ENCODE data around the gene RUFY3.
"Not testable (repeated sequence)": the region's sequence is repeated elsewhere in the genome, so short reads cannot be mapped to it uniquely, and the experiment has no call there.

RUFY3 gene

DNA sequence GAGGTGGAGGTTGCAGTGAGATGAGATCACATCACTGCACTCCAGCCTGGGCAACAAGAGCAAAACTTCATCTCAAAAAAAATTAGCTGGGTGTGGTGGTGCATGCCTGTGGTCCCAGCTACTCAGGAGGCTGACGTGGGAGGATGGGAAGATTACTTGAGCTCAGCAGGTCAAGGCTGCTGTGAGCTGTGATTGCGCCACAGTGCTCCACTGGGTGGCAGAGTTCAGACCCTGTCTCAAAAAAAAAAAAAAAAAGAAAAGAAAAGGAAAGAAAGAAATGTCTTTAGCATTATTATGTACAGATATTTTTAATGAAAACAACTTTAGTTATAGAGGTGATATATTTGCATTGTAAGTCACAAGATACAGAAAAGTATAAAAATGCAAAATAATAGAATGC lies 14.2 kb downstream of the RUFY3 start:
- H3K9me3 ChIP-seq (ENCODE audit: control insufficient read depth, insufficient read depth, low read length); H3K36me3 ChIP-seq (ENCODE audit: insufficient read depth, low read length); H3K9ac ChIP-seq (ENCODE audit: low read depth, low read length): not testable (repeated sequence)
- H3K4me1 ChIP-seq (ENCODE audit: insufficient read depth, low read length), result peaks cover 15% of the 10 kb centered on the region

DNA sequence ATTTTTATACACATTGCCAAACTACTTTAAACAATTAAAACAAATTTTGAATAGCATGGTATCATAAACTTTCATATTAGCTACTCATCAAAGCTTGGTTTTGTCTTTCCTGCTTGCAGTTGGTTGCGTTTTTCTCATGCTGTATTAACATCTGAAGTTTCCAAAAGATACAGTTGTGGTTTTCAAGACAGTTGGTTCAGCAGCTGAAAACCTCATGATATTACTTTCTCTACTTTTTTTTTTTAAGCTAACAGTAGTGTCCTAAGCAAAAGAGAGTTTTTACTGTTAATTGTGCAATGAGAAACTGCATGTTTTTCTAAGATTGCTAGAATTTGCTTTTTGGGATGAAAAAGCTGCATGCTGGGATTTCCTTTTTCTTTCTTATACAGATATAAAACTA lies 15.2 kb downstream of the RUFY3 start:
- no peak overlapping the region for H3K9ac ChIP-seq (ENCODE audit: low read depth, low read length)
- no peaks in the 10 kb centered on the region for H3K9me3 ChIP-seq (ENCODE audit: control insufficient read depth, insufficient read depth, low read length)
- H3K36me3 ChIP-seq (ENCODE audit: insufficient read depth, low read length), result no peaks in the 10 kb centered on the region
- peaks cover 23% of the 10 kb centered on the region for H3K4me1 ChIP-seq (ENCODE audit: insufficient read depth, low read length)

DNA sequence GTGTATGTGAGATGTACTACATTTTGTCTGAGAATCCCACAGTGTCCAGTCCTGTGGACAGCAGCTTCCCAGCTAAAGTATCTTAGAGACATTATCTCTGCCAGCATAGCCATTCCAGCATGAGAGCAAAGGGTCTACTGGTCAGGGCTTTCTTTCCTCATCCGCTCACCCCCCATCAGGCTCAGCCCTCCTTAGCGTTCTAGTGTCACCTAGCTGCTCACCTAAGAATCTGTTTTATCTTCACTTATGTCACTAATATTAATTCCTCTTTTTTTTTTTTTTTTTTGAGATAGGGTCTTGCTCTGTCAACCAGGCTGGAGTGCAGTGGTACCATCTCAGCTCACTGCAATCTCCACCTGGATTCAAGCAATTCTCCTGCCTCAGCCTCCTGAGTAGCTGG lies 15.6 kb downstream of the RUFY3 start:
- Histone ChIP-seq H3K4me1 (ENCODE audit: insufficient read depth, low read length) (peaks cover 23% of the 10 kb centered on the region), H3K36me3 (ENCODE audit: insufficient read depth, low read length) (no peaks in the 10 kb centered on the region), H3K9ac (ENCODE audit: low read depth, low read length) (no peak overlapping the region), H3K9me3 (ENCODE audit: control insufficient read depth, insufficient read depth, low read length) (no peaks in the 10 kb centered on the region)

DNA sequence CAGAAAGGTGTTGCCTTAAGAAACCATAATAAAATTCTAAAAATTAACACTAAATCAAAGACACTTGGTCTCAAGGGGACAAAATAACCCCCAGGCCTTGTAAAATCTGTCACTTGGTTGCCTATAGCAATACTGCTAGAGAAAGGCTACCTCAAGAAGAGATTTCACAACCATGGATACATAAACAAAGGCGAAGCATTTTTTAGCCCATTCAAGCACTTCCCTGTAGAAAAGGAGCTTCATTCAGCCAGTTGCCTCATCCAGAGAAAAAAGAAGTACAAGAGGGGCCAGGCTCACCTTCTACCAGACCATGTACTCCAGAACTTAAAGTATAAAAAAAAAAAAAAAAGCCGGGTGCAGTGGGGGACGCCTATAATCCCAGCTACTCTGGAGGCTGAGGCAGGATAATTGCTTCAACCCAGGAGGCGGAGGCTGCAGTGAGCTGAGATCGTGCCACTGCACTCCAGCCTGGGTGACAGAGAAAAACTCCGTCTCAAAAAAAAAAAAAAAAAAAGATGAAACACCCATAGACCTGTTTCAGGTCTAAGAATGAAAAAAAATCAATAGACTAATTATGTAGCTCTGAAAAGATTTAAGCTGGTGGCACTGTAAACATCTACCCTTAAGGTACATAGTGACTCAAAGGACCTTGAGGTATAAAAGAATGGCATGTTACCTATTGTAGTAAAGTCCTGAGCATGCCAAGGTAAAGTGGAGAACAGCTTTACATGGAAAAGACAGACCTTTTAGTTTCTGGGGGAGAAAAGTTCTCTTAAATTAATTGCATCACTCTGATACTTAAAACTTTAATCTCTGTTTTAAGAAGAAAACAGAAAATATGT lies 18.0 kb downstream of the RUFY3 start:
- Histone ChIP-seq H3K9me3 (ENCODE audit: control insufficient read depth, insufficient read depth, low read length) (no peaks in the 10 kb centered on the region), H3K9ac (ENCODE audit: low read depth, low read length) (no peak overlapping the region; the same call in 1 of the 2 replicates), H3K36me3 (ENCODE audit: insufficient read depth, low read length) (no peaks in the 10 kb centered on the region), H3K4me1 (ENCODE audit: insufficient read depth, low read length) (peaks cover 16% of the 10 kb centered on the region)

DNA sequence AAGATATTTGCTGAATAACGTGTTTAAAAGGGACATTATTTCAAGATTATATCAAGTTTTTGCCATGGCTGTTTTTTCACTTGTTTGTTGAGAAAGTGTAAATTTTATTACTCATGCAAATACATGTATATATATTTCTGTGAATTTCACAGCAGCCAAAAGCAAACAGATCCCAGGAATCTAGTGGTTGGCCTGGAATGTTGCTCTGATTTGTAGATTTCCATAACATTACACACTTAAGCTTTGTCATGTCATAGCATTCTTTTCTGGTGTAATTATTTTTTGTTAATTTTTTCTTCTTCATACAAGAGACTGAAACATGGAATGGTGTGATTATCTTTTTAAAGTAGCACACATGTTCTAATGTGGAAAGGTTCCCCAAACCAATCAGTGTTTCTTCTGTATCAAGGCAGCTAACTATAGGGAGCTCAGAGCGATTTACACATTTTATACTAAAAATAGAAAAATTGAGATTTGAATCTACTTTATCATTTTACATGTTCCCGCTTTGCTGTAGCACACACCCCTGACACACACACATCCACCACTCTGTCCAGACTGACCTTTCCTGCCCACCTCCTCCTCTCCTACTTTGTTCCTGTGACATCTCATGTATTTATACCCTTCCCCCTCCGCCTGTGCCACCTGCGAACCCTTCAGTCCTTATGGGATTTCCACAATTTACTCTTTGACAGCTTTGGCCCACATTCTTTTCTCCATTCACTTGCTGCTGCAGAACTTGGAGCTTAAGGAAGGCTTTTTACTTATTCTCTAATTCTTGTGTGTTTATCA lies 20.3 kb downstream of the RUFY3 start:
- H3K9me3 ChIP-seq (ENCODE audit: control insufficient read depth, insufficient read depth, low read length), result no peaks in the 10 kb centered on the region
- peaks cover 14% of the 10 kb centered on the region for H3K4me1 ChIP-seq (ENCODE audit: insufficient read depth, low read length)
- H3K36me3 ChIP-seq (ENCODE audit: insufficient read depth, low read length), result no peaks in the 10 kb centered on the region
- H3K9ac ChIP-seq (ENCODE audit: low read depth, low read length), result no peak overlapping the region

DNA sequence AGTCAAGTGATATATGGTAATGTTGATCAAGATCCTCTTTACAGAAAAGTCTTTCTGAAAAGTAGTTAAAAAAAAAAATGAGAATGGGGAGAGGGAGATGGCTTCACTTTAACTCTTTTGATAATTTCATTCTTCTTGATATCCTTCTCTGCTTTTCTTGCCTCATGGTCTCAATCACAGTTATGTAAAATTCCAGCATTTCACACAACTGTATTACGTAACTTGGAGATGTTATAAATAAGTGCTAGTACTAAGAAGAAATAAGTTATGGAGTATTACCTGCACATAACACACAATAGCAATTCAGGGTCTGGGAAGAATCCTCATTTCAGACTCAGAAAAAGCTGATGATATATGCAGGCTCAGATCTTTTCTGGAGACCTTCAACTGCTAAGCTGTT lies 22.0 kb downstream of the RUFY3 start:
- H3K9ac ChIP-seq (ENCODE audit: low read depth, low read length), result no peak overlapping the region
- no peaks in the 10 kb centered on the region for H3K9me3 ChIP-seq (ENCODE audit: control insufficient read depth, insufficient read depth, low read length)
- H3K36me3 ChIP-seq (ENCODE audit: insufficient read depth, low read length), result no peaks in the 10 kb centered on the region
- H3K4me1 ChIP-seq (ENCODE audit: insufficient read depth, low read length), result peaks cover 14% of the 10 kb centered on the region

DNA sequence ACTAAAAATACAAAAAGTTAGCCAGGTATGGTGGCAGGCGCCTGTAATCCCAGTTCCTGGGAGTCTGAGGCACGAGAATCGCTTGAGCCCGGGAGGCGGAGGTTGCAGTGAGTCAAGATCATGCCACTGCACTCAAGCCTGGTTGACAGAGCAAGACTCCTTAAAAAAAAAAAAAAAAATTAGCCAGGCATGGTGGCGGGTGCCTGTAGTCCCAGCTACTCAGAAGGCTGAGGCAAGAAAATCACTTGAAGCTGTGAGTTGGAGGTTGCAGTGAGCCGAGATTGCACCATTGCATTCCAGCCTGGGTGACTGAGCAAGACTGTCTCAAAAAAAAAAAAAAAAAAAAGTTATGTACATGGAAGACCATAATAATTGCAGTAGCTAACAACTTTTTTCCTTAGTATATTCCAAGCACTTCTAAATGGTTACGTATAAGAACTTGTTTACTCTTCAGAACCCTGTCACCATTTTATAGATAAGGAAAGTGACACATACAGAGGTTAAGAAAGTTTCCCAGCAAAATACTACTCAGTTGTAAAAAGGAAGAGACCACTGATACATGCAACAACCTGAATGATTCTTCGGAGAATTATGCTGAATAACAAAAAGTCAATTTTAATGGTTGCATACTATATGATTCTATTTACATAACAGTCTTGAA lies 24.5 kb downstream of the RUFY3 start:
- Histone ChIP-seq H3K9me3 (ENCODE audit: control insufficient read depth, insufficient read depth, low read length) (no peaks in the 10 kb centered on the region), H3K4me1 (ENCODE audit: insufficient read depth, low read length) (peaks cover 8% of the 10 kb centered on the region; the same call in 1 of the 2 replicates), H3K36me3 (ENCODE audit: insufficient read depth, low read length) (no peaks in the 10 kb centered on the region), H3K9ac (ENCODE audit: low read depth, low read length) (no peak overlapping the region)

DNA sequence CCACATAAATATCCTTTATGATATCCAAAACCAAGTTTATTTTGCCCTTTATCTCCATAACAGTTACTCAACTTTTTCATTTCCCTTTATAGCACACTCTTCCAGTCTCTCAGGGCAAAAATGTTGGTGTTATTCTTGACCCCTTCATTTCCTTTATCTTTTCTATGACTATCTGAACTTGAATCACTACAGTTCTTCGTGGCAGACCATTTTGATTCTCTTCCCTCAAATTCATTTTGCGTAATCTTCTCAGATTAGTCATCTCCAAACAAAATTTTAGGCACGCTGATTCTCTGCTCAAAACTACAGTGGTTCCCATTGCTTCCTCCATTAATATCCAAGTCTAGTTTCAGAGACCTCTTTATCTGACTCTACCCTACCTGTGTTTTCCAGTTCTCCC lies 26.1 kb downstream of the RUFY3 start:
- no peaks in the 10 kb centered on the region for H3K9me3 ChIP-seq (ENCODE audit: control insufficient read depth, insufficient read depth, low read length)

GRCh38 chr4:70749313-70749712 lies 27.5 kb downstream of the RUFY3 start:
- Histone ChIP-seq H3K36me3 (ENCODE audit: insufficient read depth, low read length) (no peaks in the 10 kb centered on the region), H3K9ac (ENCODE audit: low read depth, low read length) (no peak overlapping the region), H3K4me1 (ENCODE audit: insufficient read depth, low read length) (no peaks in the 10 kb centered on the region), H3K9me3 (ENCODE audit: control insufficient read depth, insufficient read depth, low read length) (no peaks in the 10 kb centered on the region)

More for the DNA sequence above, 26.1 kb downstream of the RUFY3 start:
- Histone ChIP-seq H3K36me3 (ENCODE audit: insufficient read depth, low read length) (no peaks in the 10 kb centered on the region), H3K9ac (ENCODE audit: low read depth, low read length) (no peak overlapping the region), H3K4me1 (ENCODE audit: insufficient read depth, low read length) (no peaks in the 10 kb centered on the region)

- H3K9me3 ChIP-seq (ENCODE audit: control insufficient read depth, insufficient read depth, low read length), result no peaks in the 10 kb centered on the region
- no peaks in the 10 kb centered on the region for H3K4me1 ChIP-seq (ENCODE audit: insufficient read depth, low read length)
- H3K36me3 ChIP-seq (ENCODE audit: insufficient read depth, low read length), result no peaks in the 10 kb centered on the region
- H3K9ac ChIP-seq (ENCODE audit: low read depth, low read length), result no peak overlapping the region
Measured at GRCh38 chr4:70752236-70752635, 30.5 kb downstream of the RUFY3 start.

DNA sequence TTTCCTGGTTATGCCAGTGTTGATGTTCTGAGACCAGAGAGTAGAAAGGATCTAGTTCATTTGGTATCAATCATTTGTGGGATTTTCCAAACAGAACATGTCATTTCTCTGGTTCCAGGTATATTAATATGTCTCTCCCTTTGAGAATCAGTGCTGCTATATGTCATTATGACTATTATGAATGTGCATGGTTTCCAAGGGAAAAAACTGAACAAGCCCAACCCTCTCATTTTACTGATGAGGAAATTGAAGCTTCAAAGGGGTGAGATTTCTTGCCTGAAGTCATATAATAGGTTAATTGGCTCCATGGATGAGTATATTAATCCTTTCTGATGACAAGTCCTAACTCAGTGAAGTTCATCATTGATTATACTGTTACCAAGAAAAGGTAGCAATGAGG lies 31.9 kb downstream of the RUFY3 start:
- Histone ChIP-seq H3K9ac (ENCODE audit: low read depth, low read length) (no peak overlapping the region), H3K36me3 (ENCODE audit: insufficient read depth, low read length) (no peaks in the 10 kb centered on the region), H3K4me1 (ENCODE audit: insufficient read depth, low read length) (no peaks in the 10 kb centered on the region), H3K9me3 (ENCODE audit: control insufficient read depth, insufficient read depth, low read length) (no peaks in the 10 kb centered on the region)

- no peaks in the 10 kb centered on the region for H3K4me1 ChIP-seq (ENCODE audit: insufficient read depth, low read length)
Measured at GRCh38 chr4:70754470-70754869, 32.7 kb downstream of the RUFY3 start.

GRCh38 chr4:70754990-70755688 lies 33.4 kb downstream of the RUFY3 start:
- no peaks in the 10 kb centered on the region for H3K36me3 ChIP-seq (ENCODE audit: insufficient read depth, low read length)
- H3K9ac ChIP-seq (ENCODE audit: low read depth, low read length), result no peak overlapping the region
- H3K4me1 ChIP-seq (ENCODE audit: insufficient read depth, low read length), result no peaks in the 10 kb centered on the region
- H3K9me3 ChIP-seq (ENCODE audit: control insufficient read depth, insufficient read depth, low read length), result no peaks in the 10 kb centered on the region

More at GRCh38 chr4:70754470-70754869, 32.7 kb downstream of the RUFY3 start:
- Histone ChIP-seq H3K36me3 (ENCODE audit: insufficient read depth, low read length) (no peaks in the 10 kb centered on the region), H3K9me3 (ENCODE audit: control insufficient read depth, insufficient read depth, low read length) (no peaks in the 10 kb centered on the region), H3K9ac (ENCODE audit: low read depth, low read length) (no peak overlapping the region)

- Histone ChIP-seq H3K9ac (ENCODE audit: low read depth, low read length) (no peak overlapping the region), H3K9me3 (ENCODE audit: control insufficient read depth, insufficient read depth, low read length) (no peaks in the 10 kb centered on the region), H3K4me1 (ENCODE audit: insufficient read depth, low read length) (no peaks in the 10 kb centered on the region), H3K36me3 (ENCODE audit: insufficient read depth, low read length) (no peaks in the 10 kb centered on the region)
Measured at GRCh38 chr4:70759126-70759525, 37.4 kb downstream of the RUFY3 start.
